GM18867 (cell line): ENCODE results near the gene GRM4.
A peak's percentile ranks its signal among the peaks of the same experiment; 100 is the strongest.
"Not testable (repeated sequence)": the region's sequence is repeated elsewhere in the genome, so short reads cannot be mapped to it uniquely, and the experiment has no call there.

Experiments used
- ATAC-seq: cut with Tn5 transposase; IDR thresholded peaks from one replicate; pipeline ENCODE4 v1.9.1; 2021; ENCODE audit warnings: mild to moderate bottlenecking, moderate library complexity; ENCODE audit not compliant: unreplicated experiment

The GRM4 gene

GRCh38 chr6:34047913-34048867, 97.7 kb downstream of the GRM4 start:
- no peak for ATAC-seq

GRCh38 chr6:34046617-34047016, 99.3 kb downstream of the GRM4 start:
- ATAC-seq: no peak

- ATAC-seq: no peak
Measured at GRCh38 chr6:34045771-34046170, 100.1 kb downstream of the GRM4 start.

DNA sequence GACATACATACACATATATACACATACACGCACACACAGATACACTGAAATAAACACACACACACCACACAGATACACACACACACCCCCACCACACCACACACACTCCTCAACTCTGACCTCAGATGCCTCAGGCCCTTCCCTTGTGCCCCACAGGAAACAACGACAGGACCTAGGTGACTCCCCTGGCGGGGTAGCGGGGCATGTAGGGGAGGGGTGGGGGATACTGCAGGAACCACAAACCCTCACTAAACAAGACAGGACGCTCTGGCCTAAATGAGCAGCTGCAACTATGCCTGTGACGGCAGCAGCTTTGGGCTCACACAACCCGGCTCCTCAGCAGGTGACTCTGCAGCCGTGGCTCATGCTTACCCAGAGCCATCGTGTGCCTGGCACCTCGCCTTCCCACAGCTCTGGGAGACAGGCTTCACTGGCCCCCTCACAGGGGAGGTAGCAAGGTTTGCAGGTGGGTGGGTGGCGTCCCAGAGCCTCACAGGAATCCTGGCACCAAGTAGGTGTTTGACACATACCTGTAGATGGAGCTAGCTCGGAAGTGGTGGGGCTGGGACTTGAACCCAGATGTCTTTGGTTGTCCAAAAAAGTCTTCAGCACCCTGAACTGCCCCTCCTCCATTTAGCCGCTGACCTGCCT, 100.8 kb downstream of the GRM4 start:
- no peak for ATAC-seq

GRCh38 chr6:34043359-34043758, 102.5 kb downstream of the GRM4 start:
- ATAC-seq: no peak

GRCh38 chr6:34041998-34042397, 103.9 kb downstream of the GRM4 start:
- not testable (repeated sequence) for ATAC-seq

DNA sequence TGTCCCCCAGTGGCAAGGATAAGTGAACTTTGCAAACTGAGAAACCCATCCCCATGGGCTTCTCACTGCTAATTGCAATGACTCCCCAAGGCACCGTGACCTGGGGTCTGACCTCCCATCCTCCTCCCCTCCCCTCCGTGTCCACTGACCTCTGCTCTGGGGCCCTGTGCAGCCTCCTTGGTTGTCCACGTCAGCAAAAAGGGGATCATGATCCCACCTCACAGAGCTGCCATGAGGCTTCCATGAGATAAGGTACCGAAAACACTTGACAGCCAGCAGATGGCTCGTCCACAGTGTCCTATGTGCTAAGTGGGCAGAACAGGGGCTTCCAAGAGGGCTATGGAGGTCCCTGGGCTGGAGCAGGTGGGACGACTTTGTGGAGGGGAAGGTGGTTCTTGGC, 104.5 kb downstream of the GRM4 start:
- ATAC-seq: no peak

DNA sequence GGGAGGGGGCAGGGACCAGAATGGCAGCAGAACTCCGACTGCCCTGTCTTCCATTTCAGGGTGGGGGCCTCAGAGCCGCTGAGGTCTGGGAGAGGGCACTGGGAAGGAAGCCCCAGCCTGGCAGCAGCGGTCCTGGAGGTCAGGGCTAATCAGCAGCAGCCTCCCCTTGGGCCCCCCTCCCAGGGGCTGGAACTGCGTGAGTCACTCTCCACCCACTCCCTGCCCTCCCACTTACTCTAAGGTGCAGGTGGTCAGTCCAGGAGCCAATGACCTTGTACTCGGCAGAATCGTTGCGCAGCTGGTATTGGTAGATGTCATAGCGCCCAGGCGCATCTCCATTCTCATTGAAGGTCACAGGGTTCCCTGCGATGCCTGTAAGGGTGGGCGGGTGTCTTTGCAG, 105.9 kb downstream of the GRM4 start:
- ATAC-seq: no peak

- ATAC-seq: no peak
Measured at GRCh38 chr6:34037151-34037550, 108.7 kb downstream of the GRM4 start.

- ATAC-seq: peak; percentile 71
Measured at GRCh38 chr6:34036357-34037069, 109.4 kb downstream of the GRM4 start.

DNA sequence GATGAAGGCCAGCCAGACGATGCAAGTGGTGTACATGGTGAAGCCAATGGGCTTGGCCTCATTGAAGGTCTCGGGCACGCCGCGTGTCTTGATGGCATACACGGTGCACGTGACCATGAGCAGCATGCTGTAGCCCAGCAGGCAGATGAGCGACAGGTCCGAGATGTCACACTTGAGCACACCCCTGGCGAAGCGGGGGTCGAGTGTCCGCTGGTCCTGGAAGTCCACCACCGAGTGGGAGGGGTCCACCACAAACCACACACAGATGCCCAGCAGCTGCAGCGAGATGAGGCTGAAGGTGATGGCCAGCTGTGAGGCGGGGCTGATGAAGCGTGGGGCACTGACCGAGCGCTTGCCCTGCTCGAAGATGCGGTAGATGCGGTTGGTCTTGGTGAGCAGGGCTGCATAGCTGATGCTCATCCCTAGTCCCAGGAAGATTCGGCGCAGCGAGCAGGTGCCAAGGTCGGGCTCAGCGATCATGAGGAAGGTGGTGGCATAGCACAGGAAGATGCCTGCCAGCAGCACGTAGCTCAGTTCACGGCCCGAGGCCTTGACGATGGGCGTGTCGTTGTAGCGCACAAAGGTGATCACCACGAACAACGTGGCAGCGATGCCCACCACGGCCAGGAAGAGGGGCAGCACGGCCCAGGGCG, 110.1 kb downstream of the GRM4 start:
- ATAC-seq: no peak

- ATAC-seq: no peak
Measured at GRCh38 chr6:34035161-34035560, 110.7 kb downstream of the GRM4 start.

DNA sequence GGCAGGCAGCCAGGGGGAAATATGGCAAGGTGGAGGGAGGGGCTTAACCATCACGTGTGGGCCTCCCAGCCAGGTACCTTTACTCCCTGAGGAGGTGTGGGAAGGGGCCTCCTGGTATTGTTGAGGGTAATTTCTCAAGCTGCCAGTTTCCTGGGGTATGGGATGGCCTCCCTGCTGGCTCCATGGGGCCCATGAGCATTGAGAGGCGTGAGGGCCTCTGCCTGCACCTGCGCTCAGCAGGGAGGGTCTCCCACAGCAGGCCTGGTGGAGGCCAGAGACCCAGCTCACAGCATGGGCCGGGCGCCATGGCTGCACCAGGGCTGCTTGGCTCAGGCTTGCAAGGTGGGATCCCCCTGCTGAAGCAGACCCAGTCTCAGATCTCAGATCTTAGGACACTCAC, 113.0 kb downstream of the GRM4 start:
- ATAC-seq: no peak

- no peak for ATAC-seq
Measured at GRCh38 chr6:34031625-34032383, 114.1 kb downstream of the GRM4 start.

DNA sequence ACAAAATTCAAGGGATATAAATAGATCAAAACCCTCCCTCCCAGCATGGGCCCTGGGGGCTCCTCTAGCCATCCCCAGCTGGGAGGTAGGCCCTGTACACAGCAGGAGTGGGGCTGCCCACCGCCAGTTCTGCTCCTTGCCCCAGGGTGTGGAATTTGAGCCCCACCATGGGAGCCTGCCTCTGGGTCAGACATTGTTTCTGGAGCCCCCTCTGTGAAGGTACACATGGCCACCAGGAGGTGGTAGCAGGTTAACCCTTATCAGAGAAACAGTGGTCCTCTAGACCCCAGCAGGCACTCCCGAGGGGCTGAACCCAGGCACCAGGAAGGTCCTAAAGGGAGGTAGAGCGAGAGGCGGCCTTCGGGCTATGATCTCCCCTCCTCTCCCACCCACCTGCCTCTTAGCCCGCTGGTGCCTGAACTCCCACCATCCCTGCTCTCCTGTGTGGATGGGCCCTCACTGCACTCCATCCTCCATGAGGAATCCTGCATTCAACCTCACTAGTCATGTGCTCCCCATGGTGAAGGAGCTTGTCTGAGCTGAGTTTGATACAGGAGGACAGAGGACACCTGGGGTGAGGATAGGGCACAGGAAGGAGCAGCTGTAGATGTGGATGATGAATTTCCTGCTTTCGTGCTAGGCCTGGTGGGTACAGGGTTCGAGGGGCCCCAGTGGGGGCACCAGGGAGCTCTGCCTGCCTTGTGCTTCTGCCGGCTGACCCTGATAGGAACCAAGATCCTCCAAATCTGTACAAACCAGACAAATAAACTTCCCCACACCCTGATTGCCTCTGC, 114.9 kb downstream of the GRM4 start:
- no peak for ATAC-seq

DNA sequence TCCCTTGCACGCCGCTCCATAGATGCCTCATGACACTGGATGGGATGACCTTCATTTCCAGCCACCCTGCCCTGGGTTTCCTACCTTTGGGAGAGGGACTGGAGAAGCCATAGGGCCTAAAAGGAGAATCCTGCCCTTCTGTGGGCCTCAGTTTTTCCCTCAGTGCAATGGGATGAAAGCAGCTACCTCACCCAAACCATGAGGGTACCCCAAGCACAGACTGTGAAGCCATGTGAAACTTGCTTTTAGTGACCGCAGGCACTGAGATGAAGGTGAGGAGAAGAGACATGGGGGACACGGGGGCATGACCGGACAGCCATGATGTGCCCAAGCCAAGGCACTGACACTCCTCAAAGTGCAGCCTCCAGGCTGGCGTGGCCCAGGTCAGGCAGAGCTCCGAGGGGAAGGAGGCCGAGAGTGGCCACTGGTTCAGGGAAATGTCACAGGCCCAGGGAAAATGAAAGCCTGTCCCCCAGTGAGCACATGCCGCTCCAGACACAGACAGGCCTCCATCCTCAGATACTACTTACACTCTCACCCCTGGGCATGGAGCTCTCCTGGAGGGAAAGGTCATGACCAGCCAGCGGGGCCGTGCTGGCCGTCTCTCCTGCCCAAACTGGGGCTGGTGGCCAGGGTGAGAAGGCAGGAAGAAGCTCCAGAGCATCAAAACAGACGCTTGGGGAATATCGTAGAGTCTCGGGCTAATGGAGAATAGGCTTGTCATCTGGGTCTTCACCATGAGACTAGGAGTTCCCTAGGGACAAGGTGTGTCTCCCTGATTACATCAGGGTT, 116.2 kb downstream of the GRM4 start:
- no peak for ATAC-seq

DNA sequence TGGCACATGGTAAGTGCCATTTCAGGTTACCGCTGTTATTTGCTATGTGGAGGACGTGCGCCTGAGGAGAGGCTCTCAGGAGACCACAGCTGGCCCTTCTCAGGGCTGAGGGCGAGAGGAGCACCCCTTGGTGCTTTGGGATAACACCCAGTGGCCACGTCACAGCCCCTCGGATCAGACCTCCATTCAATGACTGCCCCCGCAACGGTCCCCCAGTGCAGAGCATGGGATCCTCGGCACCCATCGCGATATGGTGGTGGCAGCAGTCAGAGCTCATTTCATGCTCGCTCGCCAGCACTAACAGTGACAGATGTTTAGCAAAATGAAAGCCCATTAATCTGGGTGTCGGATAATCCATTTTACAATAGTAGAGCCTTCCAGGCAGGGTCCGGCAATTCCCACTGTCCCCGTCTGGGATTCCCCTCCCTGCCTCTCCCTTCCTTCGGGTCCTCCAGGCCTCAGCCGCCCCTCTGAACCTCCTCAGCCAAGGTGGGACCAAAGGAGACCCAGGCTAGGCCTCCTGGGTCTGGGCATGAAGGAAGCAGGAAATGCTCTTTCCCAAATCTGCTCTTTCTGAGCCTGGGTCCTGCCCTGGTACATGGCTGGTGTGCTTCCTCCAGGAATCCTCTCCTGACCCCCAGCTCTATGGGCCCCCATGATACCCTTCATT, 117.1 kb downstream of the GRM4 start:
- no peak for ATAC-seq

GRCh38 chr6:34027939-34028441, 117.9 kb downstream of the GRM4 start:
- no peak for ATAC-seq
